ENCODE data around the gene DISC1.

DNA sequence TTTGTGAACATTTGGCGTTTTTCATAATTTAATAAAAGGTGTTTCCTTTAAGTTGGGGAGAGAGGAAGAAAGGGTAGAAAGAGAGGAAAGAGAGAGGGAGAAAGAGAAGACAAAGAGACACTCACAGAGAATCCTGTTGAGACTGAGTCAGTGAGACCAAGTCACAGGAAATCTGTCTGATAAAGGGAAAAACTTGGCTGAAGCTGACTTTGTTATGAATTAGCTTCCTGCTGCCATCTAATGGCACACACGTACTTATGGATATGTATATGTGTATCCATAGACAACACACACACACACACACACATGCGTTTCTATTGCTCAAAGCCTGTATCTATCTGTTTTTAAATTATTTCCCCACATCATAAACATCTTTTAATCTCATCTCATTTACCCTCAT is 42.5 kb upstream of the DISC1 start:
- TF ChIP-seq, protein P1, sequence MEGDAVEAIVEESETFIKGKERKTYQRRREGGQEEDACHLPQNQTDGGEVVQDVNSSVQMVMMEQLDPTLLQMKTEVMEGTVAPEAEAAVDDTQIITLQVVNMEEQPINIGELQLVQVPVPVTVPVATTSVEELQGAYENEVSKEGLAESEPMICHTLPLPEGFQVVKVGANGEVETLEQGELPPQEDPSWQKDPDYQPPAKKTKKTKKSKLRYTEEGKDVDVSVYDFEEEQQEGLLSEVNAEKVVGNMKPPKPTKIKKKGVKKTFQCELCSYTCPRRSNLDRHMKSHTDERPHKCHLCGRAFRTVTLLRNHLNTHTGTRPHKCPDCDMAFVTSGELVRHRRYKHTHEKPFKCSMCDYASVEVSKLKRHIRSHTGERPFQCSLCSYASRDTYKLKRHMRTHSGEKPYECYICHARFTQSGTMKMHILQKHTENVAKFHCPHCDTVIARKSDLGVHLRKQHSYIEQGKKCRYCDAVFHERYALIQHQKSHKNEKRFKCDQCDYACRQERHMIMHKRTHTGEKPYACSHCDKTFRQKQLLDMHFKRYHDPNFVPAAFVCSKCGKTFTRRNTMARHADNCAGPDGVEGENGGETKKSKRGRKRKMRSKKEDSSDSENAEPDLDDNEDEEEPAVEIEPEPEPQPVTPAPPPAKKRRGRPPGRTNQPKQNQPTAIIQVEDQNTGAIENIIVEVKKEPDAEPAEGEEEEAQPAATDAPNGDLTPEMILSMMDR (IDR thresholded peaks at IDR 0.05): no peak
- TF ChIP-seq EP300 (IDR thresholded peaks at IDR 0.05): no peak
- no peak for TF ChIP-seq POLR2A (IDR thresholded peaks at IDR 0.05)
